Trophoblast cell (in vitro differentiated cells and primary cell): ENCODE results near the gene G6PC3.
A peak's percentile ranks its signal among the peaks of the same experiment; 100 is the strongest.
"Not testable (repeated sequence)": the region's sequence is repeated elsewhere in the genome, so short reads cannot be mapped to it uniquely, and the experiment has no call there.

ENCODE experiments used
- DNase-seq, 2 donors: peaks; one replicate each; pipeline ENCODE4 v3.0.0-alpha.2; 2016
- H2AFZ ChIP-seq: 2 replicates; pipeline ENCODE4 v1.6.1; 2013; ENCODE audit warnings: low read length, moderate library complexity, mild to moderate bottlenecking; ENCODE audit not compliant: insufficient read depth, poor library complexity
- H2AK5ac ChIP-seq: 2 replicates; pipeline ENCODE4 v1.6.1; 2013; ENCODE audit warnings: mild to moderate bottlenecking, low read length
- H2BK120ac ChIP-seq: 2 replicates; pipeline ENCODE4 v1.6.1; 2013; ENCODE audit warnings: low read length, mild to moderate bottlenecking, moderate library complexity; ENCODE audit not compliant: insufficient read depth, poor library complexity
- H2BK12ac ChIP-seq: 2 replicates; pipeline ENCODE4 v1.6.1; 2013; ENCODE audit warnings: mild to moderate bottlenecking, low read length, moderate library complexity
- H2BK5ac ChIP-seq: 2 replicates; pipeline ENCODE4 v1.6.1; 2013; ENCODE audit warnings: low read length, low read depth, moderate library complexity, mild to moderate bottlenecking; ENCODE audit not compliant: poor library complexity
- H3K14ac ChIP-seq: 2 replicates; pipeline ENCODE4 v1.6.1; 2013; ENCODE audit warnings: mild to moderate bottlenecking, low read length
- H3K18ac ChIP-seq: 2 replicates; pipeline ENCODE4 v1.6.1; 2013; ENCODE audit warnings: mild to moderate bottlenecking, low read length
- H3K23ac ChIP-seq: 2 replicates; pipeline ENCODE4 v1.6.1; 2013; ENCODE audit warnings: low read length
- H3K27ac ChIP-seq: 2 replicates; pipeline ENCODE4 v1.5.1; 2013; ENCODE audit warnings: low read depth, mild to moderate bottlenecking, inconsistent platforms, low read length, moderate library complexity
- H3K27me3 ChIP-seq: 2 replicates; pipeline ENCODE4 v1.6.1; 2013; ENCODE audit warnings: inconsistent platforms, mild to moderate bottlenecking, low read length, moderate library complexity; ENCODE audit not compliant: insufficient read depth
- H3K36me3 ChIP-seq, 2 experiments: 1 replicate in 1 of 2; 2 replicates in 1 of 2; pipeline ENCODE4 v1.6.1; 2013; ENCODE audit warnings: low read length in 2 of 2, mild to moderate bottlenecking in 2 of 2, moderate library complexity in 1 of 2; ENCODE audit not compliant: insufficient read depth in 2 of 2, control insufficient read depth in 1 of 2
- H3K4ac ChIP-seq: 2 replicates; pipeline ENCODE4 v1.6.1; 2013; ENCODE audit warnings: low read depth, mild to moderate bottlenecking, low read length, moderate library complexity
- H3K4me1 ChIP-seq, 2 experiments: 1 replicate in 1 of 2; 2 replicates in 1 of 2; pipeline ENCODE4 v1.6.1; 2013; ENCODE audit warnings: low read length in 2 of 2, mild to moderate bottlenecking in 2 of 2, moderate library complexity in 1 of 2; ENCODE audit not compliant: insufficient read depth in 2 of 2, control insufficient read depth in 1 of 2
- H3K4me2 ChIP-seq: 2 replicates; pipeline ENCODE4 v1.6.1; 2013; ENCODE audit warnings: inconsistent platforms, mild to moderate bottlenecking, low read length, moderate library complexity
- H3K4me3 ChIP-seq: 2 replicates; pipeline ENCODE4 v1.5.1; 2013; ENCODE audit warnings: mild to moderate bottlenecking, low read depth, low read length, inconsistent platforms
- H3K79me1 ChIP-seq: one replicate; pipeline ENCODE4 v1.6.1; 2013; ENCODE audit warnings: low read length
- H3K79me2 ChIP-seq: 2 replicates; pipeline ENCODE4 v1.6.1; 2013; ENCODE audit warnings: low read length, mild to moderate bottlenecking; ENCODE audit not compliant: control insufficient read depth, insufficient read depth, poor library complexity
- H3K9ac ChIP-seq: 2 replicates; pipeline ENCODE4 v1.6.1; 2013; ENCODE audit warnings: mild to moderate bottlenecking, low read length
- H3K9me3 ChIP-seq: 2 replicates; pipeline ENCODE4 v1.6.1; 2013; ENCODE audit warnings: low read depth, mild to moderate bottlenecking, control low read depth, inconsistent platforms, low read length; ENCODE audit not compliant: insufficient read depth
- H4K12ac ChIP-seq: 2 replicates; pipeline ENCODE4 v1.6.1; 2013; ENCODE audit warnings: low read depth, mild to moderate bottlenecking, low read length, moderate library complexity
- H4K8ac ChIP-seq: 2 replicates; pipeline ENCODE4 v1.6.1; 2013; ENCODE audit warnings: low read depth, mild to moderate bottlenecking, low read length, moderate library complexity
- H4K91ac ChIP-seq: one replicate; pipeline ENCODE4 v1.6.1; 2013; ENCODE audit warnings: low read depth, mild to moderate bottlenecking, low read length, moderate library complexity
- WGBS: extraction: QIAGEN DNeasy Blood & Tissue Kit; methylation state at CpG from one replicate; pipeline ENCODE4 v1.1.7; 2013; ENCODE audit warnings: missing lambda C conversion rate; ENCODE audit not compliant: insufficient read length, insufficient coverage; ENCODE audit errors: extremely low coverage; 5-methylcytosine and 5-hydroxymethylcytosine counted together

Gene G6PC3

GRCh38 chr17:44046893-44047292 lies 23.6 kb upstream of the G6PC3 start:
- H3K36me3 ChIP-seq, result peaks cover 35 to 44% of the 10 kb centered on the region in 2 experiments
- H2BK120ac ChIP-seq, H3K79me2 ChIP-seq, H3K9ac ChIP-seq, H3K14ac ChIP-seq, H4K12ac ChIP-seq, H3K27ac ChIP-seq, H3K4me1 ChIP-seq, H3K4me2 ChIP-seq, H2BK5ac ChIP-seq, H2AFZ ChIP-seq, H4K8ac ChIP-seq, H3K23ac ChIP-seq, H4K91ac ChIP-seq, H2BK12ac ChIP-seq, H3K4me3 ChIP-seq, H3K27me3 ChIP-seq, H2AK5ac ChIP-seq, H3K18ac ChIP-seq, DNase-seq, H3K79me1 ChIP-seq, H3K9me3 ChIP-seq, H3K4ac ChIP-seq: not testable (repeated sequence)
- WGBS, result no CpG with 5 or more reads among the region's 7 CpGs

GRCh38 chr17:44049294-44050060 lies 21.1 kb upstream of the G6PC3 start:
- WGBS, result no CpG with 5 or more reads among the region's 9 CpGs
- Histone ChIP-seq H3K4me3 (no peak overlapping the region), H3K79me2 (no peaks in the 10 kb centered on the region), H3K9ac (no peak overlapping the region), H3K36me3 (peaks cover 45 to 52% of the 10 kb centered on the region in 2 experiments), H2BK120ac (no peak overlapping the region), H3K9me3 (no peaks in the 10 kb centered on the region), H3K18ac (no peak overlapping the region), H3K4me2 (no peak overlapping the region), H3K79me1 (no peaks in the 10 kb centered on the region), H2AFZ (no peak overlapping the region), H3K27ac (no peak overlapping the region), H2BK12ac (no peak overlapping the region), H4K12ac (no peak overlapping the region), H3K27me3 (no peaks in the 10 kb centered on the region), H2AK5ac (no peak overlapping the region), H3K4me1 (no peaks in the 10 kb centered on the region), H2BK5ac (no peak overlapping the region), H4K91ac (no peak overlapping the region), H3K4ac (peak overlapping the region; percentile 64), H3K23ac (no peak overlapping the region), H4K8ac (no peak overlapping the region), H3K14ac (no peak overlapping the region)
- no peak for DNase-seq

- no CpG with 5 or more reads among the region's 3 CpGs for WGBS
- H2AK5ac ChIP-seq, result no peak overlapping the region
- H3K27me3 ChIP-seq, result no peaks in the 10 kb centered on the region
- H3K27ac ChIP-seq, result no peak overlapping the region
- no peak overlapping the region for H4K91ac ChIP-seq
- H3K79me2 ChIP-seq, result peaks cover under 1% of the 10 kb centered on the region
- H3K14ac ChIP-seq, result no peak overlapping the region
- H3K18ac ChIP-seq, result no peak overlapping the region
- DNase-seq, result no peak
- no peaks in the 10 kb centered on the region for H3K4me1 ChIP-seq
- no peak overlapping the region for H4K8ac ChIP-seq
- H2AFZ ChIP-seq, result no peak overlapping the region
- no peak overlapping the region for H3K4ac ChIP-seq
- peaks cover 40 to 60% of the 10 kb centered on the region in 2 experiments for H3K36me3 ChIP-seq
- H3K23ac ChIP-seq, result no peak overlapping the region
- no peaks in the 10 kb centered on the region for H3K9me3 ChIP-seq
- no peak overlapping the region for H3K4me3 ChIP-seq
- H4K12ac ChIP-seq, result no peak overlapping the region
- no peaks in the 10 kb centered on the region for H3K79me1 ChIP-seq
- no peak overlapping the region for H2BK120ac ChIP-seq
- no peak overlapping the region for H3K9ac ChIP-seq
- H2BK5ac ChIP-seq, result no peak overlapping the region
- no peak overlapping the region for H3K4me2 ChIP-seq
- no peak overlapping the region for H2BK12ac ChIP-seq
Observed at GRCh38 chr17:44053125-44053872, 17.2 kb upstream of the G6PC3 start.

DNA sequence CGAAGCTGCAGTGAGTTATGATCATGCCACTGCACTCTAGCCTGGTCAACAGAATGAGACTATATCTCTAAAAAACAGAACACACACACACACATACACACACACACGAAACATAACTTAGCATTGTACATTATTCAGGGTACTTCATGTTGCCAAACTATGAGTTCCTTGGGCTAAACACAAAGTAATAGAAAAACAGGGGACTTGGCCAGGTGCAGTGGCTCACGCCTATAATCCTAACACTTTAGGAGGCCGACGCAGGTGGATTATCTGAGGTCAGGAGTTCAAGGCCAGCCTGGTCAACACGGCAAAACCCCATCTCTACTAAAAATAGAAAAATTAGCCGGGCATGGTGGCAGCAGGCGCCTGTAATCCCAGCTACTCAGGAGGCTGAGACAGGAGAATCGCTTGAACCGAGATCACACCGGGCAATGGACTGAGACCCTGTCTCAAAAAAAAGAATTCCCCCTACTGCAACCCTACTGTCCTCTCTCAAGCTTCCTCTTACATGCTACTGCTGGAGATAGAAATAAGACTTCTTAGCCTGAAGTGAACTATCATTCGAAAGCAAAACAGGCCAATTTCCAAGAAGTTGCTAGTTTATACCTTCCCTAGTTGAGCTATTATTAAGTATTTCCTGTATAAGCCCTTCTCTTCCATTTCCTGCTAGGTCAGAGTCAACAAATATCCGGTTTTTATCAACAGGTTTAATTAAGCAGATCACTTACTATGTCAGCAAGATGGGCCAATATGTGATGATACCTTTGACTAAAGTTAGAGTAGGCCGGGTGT lies 11.2 kb upstream of the G6PC3 start:
- no peaks in the 10 kb centered on the region for H3K9me3 ChIP-seq
- peaks cover 23 to 40% of the 10 kb centered on the region in 2 experiments for H3K36me3 ChIP-seq
- no peaks in the 10 kb centered on the region for H3K4me1 ChIP-seq
- H3K79me1 ChIP-seq, result no peaks in the 10 kb centered on the region
- H3K9ac ChIP-seq, result no peak overlapping the region
- H2BK5ac ChIP-seq, result no peak overlapping the region
- H3K79me2 ChIP-seq, result peaks cover 7% of the 10 kb centered on the region
- no peak overlapping the region for H3K23ac ChIP-seq
- no peak overlapping the region for H3K14ac ChIP-seq
- no peaks in the 10 kb centered on the region for H3K27me3 ChIP-seq
- no peak overlapping the region for H4K12ac ChIP-seq
- no peak overlapping the region for H3K18ac ChIP-seq
- DNase-seq, result no peak
- no peak overlapping the region for H3K27ac ChIP-seq
- no peak overlapping the region for H3K4me2 ChIP-seq
- H4K8ac ChIP-seq, result no peak overlapping the region
- WGBS, result no CpG with 5 or more reads among the region's 14 CpGs
- no peak overlapping the region for H3K4me3 ChIP-seq
- no peak overlapping the region for H4K91ac ChIP-seq
- H2AFZ ChIP-seq, result no peak overlapping the region
- H2BK12ac ChIP-seq, result no peak overlapping the region
- H2AK5ac ChIP-seq, result no peak overlapping the region
- H3K4ac ChIP-seq, result peak overlapping the region; percentile 76
- H2BK120ac ChIP-seq, result no peak overlapping the region
